Testis (tissue), 3 donors: ENCODE results near the gene RECQL. TPM values are rescaled to one million over a fixed set of nuclear protein-coding genes. Genes with fewer than 3 reads are reported as not detected.

Source experiments
- DNase-seq: peaks from one replicate; pipeline ENCODE4 v3.0.0-alpha.2; 2019
- H3K27ac ChIP-seq, 2 donors: fragments of 200-600 bp; sonication (generic); one replicate each; pipeline ENCODE4 v1.5.1; 2019
- H3K27me3 ChIP-seq: fragments of 200-600 bp; sonication (generic); one replicate; pipeline ENCODE4 v1.5.1; 2019
- H3K36me3 ChIP-seq: fragments of 200-600 bp; sonication (generic); one replicate; pipeline ENCODE4 v1.5.1; 2017; ENCODE audit warnings: low read depth; ENCODE audit errors: missing control alignments
- H3K4me1 ChIP-seq: fragments of 200-600 bp; sonication (generic); one replicate; pipeline ENCODE4 v1.5.1; 2019
- H3K4me3 ChIP-seq, 2 donors: fragments of 200-600 bp; sonication (generic); one replicate each; pipeline ENCODE4 v1.5.1; 2017 to 2019
- H3K9me3 ChIP-seq: fragments of 200-600 bp; sonication (generic); one replicate; pipeline ENCODE4 v1.5.1; 2017
- POLR2A ChIP-seq: fragments of 450-650 bp; IDR thresholded peaks from one replicate; pipeline ENCODE4 v1.6.1; 2017; ENCODE audit warnings: antibody characterized with exemption, mild to moderate bottlenecking, moderate library complexity
- WGBS, 2 donors: methylation state at CpG; one replicate each; pipeline ENCODE4 v1.1.5; 2018; 5-methylcytosine and 5-hydroxymethylcytosine counted together
- intact Hi-C: fragments of 100-400 bp; cut with DNase I; formaldehyde crosslinking; loops from one replicate; pipeline ENCODE4 v1.15.1; 2023; ENCODE audit warnings: low total_unique reads
- polyA plus RNA-seq: library from polyadenylated mRNA; stranded (reverse); fragments of 350-450 nt; fragmentation: Illumina TruSeq; extraction: RNeasy Lipid Tissue Mini Kit (QIAGEN cat#74804); gene quantifications from one replicate; pipeline ENCODE4 v1.2.3, GENCODE V29; 2014; ENCODE audit warnings: low read depth, low replicate concordance; ENCODE audit not compliant: insufficient read depth
- total RNA-seq, 2 donors: library from RNA; depleted of rRNA; stranded (reverse); fragments of >200 nt; gene quantifications; one replicate each; pipeline ENCODE4 v1.2.3, GENCODE V29; 2016
- TF ChIP-seq, protein P1 (sequence below), 3 experiments: fragments of 450-650 bp in 2 of 3; fragments of 200-600 bp in 1 of 3; sonication (generic) in 1 of 3; IDR thresholded peaks; one replicate each; pipeline ENCODE4 v1.5.1; 2016 to 2019; ENCODE audit warnings: antibody characterized with exemption in 3 of 3, mild to moderate bottlenecking in 2 of 3, moderate library complexity in 1 of 3

The RECQL gene
- total and polyA plus RNA-seq, 3 donors from 2014 or later = 9.8 to 21.6 (median 15.2) TPM

- H3K9me3 ChIP-seq = no peaks in the 10 kb centered on the region
- DNase-seq = no peak
- WGBS, 2 donors = 4 to 6% methylated on average over 7 to 8 of the region's 8 CpGs
- peak overlapping the region; percentile 56 to 90 for H3K27ac ChIP-seq
- intact Hi-C loops = no loop called here
- H3K36me3 ChIP-seq = no peaks in the 10 kb centered on the region
- TF ChIP-seq, protein P1, sequence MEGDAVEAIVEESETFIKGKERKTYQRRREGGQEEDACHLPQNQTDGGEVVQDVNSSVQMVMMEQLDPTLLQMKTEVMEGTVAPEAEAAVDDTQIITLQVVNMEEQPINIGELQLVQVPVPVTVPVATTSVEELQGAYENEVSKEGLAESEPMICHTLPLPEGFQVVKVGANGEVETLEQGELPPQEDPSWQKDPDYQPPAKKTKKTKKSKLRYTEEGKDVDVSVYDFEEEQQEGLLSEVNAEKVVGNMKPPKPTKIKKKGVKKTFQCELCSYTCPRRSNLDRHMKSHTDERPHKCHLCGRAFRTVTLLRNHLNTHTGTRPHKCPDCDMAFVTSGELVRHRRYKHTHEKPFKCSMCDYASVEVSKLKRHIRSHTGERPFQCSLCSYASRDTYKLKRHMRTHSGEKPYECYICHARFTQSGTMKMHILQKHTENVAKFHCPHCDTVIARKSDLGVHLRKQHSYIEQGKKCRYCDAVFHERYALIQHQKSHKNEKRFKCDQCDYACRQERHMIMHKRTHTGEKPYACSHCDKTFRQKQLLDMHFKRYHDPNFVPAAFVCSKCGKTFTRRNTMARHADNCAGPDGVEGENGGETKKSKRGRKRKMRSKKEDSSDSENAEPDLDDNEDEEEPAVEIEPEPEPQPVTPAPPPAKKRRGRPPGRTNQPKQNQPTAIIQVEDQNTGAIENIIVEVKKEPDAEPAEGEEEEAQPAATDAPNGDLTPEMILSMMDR (IDR thresholded peaks at IDR 0.05) = no peak
- no peak for TF ChIP-seq POLR2A
- no peaks in the 10 kb centered on the region for H3K27me3 ChIP-seq
- H3K4me3 ChIP-seq = peak overlapping the region; percentile 76 to 97
- H3K4me1 ChIP-seq = peaks cover 13% of the 10 kb centered on the region
Observed at GRCh38 chr12:21500786-21501257, 613 bp downstream of the RECQL start.

DNA sequence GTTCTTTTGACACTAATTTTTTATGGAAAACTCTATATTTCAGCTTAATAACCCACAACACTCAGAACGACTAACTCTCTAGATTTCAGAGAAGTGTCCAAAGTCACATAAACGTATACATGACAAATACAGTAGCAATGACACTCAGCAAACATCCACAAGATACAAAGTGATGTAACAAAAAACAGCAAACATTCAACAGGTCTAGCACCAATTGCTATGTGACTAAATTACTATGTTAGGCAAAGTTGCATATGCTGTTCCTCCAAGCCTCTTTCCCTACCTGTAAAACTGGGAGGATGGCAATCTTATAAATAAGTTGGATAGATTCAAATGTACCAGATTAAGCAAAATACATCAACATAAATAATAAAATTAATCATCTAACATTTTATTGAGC lies 1.7 kb downstream of the RECQL start:
- H3K9me3 ChIP-seq = no peaks in the 10 kb centered on the region
- DNase-seq = no peak
- H3K27me3 ChIP-seq = no peaks in the 10 kb centered on the region
- no peak overlapping the region for H3K27ac ChIP-seq
- peaks cover 13% of the 10 kb centered on the region for H3K4me1 ChIP-seq
- 48 to 74% methylated on average over 2 of the region's 2 CpGs for WGBS, 2 donors
- no peak overlapping the region for H3K4me3 ChIP-seq
- intact Hi-C loops = no loop called here
- TF ChIP-seq, protein P1 (IDR thresholded peaks at IDR 0.05) = no peak
- TF ChIP-seq POLR2A = no peak
- H3K36me3 ChIP-seq = no peaks in the 10 kb centered on the region

DNA sequence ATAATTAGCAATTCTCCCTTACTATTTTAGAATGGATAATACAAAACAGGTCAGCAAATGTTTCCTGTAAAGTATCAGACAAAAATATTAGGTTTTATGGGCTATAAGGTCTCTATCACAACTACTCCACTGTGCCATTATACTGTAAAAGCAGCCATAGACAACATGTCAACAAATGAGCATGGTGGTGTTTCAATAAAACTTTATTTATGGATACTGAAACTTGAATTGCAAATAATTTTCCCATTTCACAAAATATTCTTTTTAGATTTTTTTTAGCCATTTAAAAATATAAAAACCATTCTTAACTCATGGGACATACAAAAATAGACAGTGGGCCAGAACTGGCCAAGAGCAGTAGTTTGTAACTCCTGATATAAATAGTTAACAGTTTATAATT lies 15.4 kb downstream of the RECQL start:
- intact Hi-C loops = no loop called here
- Histone ChIP-seq H3K27ac (no peak overlapping the region), H3K4me1 (no peaks in the 10 kb centered on the region), H3K4me3 (no peak overlapping the region), H3K27me3 (no peaks in the 10 kb centered on the region), H3K36me3 (no peaks in the 10 kb centered on the region), H3K9me3 (no peaks in the 10 kb centered on the region)
- TF ChIP-seq, protein P1 (IDR thresholded peaks at IDR 0.05) = no peak
- no peak for TF ChIP-seq POLR2A
- no peak for DNase-seq

DNA sequence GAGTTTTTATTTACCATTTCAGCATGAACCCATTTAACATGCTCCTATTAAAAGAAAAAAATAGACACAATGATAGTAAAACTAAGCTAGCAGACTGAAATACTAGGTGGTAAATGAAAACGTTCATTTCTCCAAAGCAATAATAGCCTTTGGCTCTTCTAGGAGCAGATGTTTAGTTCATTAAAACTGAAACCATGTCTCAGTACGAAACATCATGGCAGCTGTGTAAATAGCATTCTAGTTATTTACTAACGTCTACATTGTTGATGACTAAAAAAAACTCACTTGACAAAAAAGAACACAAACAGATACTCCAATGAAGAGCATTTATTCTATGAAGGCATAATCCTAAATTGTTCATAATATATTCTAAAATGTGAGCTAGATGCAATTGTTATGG lies 17.9 kb downstream of the RECQL start:
- intact Hi-C loops = no loop called here
- Histone ChIP-seq H3K27ac (no peak overlapping the region), H3K27me3 (no peaks in the 10 kb centered on the region), H3K9me3 (no peaks in the 10 kb centered on the region), H3K4me3 (no peak overlapping the region), H3K4me1 (no peaks in the 10 kb centered on the region), H3K36me3 (no peaks in the 10 kb centered on the region)
- no peak for TF ChIP-seq POLR2A
- TF ChIP-seq, protein P1 (IDR thresholded peaks at IDR 0.05) = no peak
- DNase-seq = no peak
- WGBS, 2 donors = 67 to 85% methylated on average over 3 of the region's 3 CpGs

GRCh38 chr12:21478756-21479455 lies 22.5 kb downstream of the RECQL start:
- H3K27me3 ChIP-seq = no peaks in the 10 kb centered on the region
- H3K36me3 ChIP-seq = no peaks in the 10 kb centered on the region
- intact Hi-C loops = no loop called here
- TF ChIP-seq, protein P1 (IDR thresholded peaks at IDR 0.05) = no peak
- no peak for TF ChIP-seq POLR2A
- H3K27ac ChIP-seq = no peak overlapping the region
- WGBS, 2 donors = 87 to 91% methylated on average over 10 of the region's 10 CpGs
- no peaks in the 10 kb centered on the region for H3K9me3 ChIP-seq
- H3K4me1 ChIP-seq = no peaks in the 10 kb centered on the region
- H3K4me3 ChIP-seq = no peak overlapping the region
- no peak for DNase-seq
